ENCODE measurements around the gene RBM33.
"Not testable (repeated sequence)": the region's sequence is repeated elsewhere in the genome, so short reads cannot be mapped to it uniquely, and the experiment has no call there.

RBM33 gene

DNA sequence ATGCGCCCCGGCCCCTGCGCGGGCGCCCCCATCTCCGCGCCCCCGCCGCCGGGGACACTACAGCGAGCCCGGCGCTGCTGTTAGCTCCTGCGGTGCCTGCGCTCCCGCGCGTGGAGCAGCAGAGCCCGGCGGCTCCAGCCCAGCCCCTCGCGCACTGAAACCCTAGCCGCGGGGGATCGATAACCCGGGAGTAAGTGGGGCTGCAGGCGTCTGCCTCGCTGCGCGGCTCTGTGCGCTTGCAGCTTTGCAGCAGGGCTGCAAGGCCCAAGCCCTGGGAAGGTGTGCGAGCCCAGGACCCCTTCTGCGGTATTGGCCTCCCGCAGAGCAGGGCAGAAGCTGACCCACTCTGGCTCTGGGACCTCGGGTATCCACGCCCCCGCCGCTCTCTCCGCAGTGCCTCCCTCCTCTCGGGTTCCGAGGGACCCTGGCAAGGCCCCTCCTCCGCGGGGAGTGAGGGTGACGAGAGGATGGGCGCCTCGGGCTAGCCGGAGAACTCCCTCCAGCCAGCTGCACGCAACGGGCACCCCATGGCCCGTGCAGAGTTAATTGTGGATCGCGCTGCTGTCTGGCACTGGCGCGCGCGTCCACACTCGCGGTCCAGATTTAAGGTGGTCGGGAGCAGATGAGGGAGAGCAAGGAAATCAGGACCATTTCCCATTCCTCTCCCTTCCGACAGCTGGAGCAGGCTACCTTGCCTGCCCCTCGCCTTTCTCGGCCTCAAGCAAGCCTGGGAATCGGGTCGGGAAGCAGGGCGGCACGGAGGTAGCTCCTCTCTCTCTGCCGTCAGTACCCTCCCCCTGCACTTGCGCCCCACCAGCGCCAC is 165.7 kb downstream of the RBM33 start:
- no peak for DNase-seq (ENCODE audit: low spot score)

DNA sequence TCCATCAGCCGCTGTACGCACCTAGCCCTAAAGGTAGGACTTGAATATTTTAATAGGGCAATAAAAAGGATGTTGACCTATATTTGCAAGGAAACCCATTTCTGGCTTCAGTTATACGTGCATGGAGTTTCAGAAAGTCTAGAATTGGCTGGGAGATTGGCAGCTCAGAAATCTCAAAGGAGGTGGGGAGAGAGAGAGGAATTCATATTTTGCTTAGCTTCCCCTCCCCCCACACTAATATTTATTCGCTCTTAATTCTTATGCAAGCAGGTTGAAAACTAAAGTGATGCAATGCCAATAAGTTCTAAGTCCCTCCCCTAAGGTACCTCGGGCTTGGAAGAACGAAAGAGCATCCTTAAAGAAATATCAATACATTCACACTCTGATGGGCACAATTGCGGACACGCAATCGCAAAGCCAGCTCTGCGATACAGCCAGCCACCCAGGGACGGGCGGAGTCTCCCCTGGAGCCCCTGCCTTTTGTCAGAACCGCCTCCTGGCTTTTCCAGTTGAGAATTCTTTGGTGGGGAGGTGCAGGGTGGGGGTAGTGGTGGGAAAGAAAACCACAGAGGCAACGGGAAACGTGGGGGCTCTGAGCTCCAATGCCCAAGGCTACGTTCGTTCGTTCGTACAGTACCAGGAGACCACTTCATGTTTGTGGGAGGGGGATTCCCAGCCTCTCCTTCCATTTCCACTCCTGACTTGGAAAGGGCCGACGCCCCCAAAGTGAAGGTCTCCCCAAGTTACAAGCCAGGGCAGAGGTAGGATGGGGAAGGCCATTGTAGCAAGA is 166.5 kb downstream of the RBM33 start:
- DNase-seq (ENCODE audit: low spot score) = no peak

DNA sequence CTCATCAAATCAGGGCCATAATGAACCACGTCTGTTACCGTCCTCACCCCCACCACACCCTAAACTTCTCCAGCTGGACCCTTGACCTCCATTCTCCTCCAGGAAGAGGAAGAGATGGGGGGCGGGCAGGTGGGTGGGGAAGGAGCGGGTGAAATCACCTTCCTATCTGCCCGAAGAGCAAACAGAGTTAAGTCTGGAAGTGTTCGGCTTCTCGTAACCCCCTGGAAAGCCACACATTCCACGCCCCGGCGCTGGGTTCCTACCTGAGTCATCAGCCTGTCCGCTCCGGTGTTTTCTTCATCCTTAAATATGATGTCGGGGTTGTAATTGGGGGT is 167.1 kb downstream of the RBM33 start:
- DNase-seq (ENCODE audit: low spot score) = no peak

DNA sequence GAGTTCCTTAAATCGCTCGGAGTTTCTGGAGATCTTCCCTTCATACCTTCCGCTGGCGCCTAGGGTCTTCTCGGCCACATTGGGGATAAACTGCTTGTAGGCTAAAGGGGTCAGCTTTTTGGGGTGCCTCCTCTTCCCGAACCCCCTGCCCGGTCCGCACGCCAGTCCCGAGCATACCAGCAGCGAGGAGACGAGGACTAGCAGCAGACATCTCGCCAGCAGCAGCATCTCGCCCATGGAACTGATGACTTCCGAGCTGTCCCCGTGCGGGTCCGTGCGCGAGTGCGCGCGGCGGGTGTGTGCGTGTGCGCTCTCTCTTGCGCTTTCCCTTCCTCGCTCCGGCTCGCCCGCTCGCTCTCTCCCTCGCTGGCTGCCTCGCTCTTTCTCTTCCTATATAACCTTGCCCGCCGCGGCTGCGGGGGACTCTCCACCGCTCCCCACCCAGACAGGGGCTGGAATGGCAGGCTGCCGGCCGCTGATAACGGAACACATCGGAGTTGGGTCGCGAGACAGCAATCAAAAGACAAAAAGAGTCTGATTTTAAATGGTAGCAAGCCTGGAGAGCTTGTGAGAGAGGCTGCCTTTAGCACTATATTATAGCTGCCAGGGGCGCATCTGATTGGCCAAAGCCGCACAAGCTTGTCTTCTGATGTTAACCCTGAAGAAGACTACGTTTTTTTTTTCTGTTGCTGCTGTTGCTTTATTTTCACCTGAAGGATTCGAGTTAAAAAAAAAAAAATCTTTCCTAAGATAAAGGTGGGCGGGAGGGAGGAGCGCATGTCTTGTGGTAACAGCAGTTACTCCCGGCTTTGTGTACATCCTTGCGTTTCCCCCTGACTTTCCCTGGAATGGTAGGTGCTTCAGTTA is 167.7 kb downstream of the RBM33 start, which contains the start of gene SHH:
Gene SHH (minus strand): TSS at position 569 of the 867 bp plus-strand sequence. CDS start 341 bp downstream, at position 228.
- no peak for DNase-seq (ENCODE audit: low spot score)

DNA sequence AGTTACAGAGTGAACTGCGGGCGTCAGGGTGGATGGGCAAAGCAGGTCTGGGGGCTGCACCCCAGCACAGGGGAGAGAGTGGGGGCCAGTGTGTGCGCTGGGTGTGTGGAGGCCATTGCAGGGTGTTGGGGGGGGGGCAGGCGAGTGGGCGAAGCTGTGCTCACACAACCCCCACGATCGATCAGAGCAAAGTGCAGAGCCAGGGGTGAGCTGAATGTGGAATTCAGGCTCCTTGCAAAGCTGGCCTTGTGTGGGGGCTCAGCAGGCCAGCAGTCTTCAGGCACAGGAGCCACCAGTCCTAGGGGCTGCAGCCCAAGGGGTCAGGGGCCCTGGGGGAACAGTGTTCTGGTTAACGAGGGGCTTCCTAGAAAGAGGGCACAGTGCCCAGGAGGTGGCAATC is 168.7 kb downstream of the RBM33 start:
- DNase-seq (ENCODE audit: low spot score) = no peak

DNA sequence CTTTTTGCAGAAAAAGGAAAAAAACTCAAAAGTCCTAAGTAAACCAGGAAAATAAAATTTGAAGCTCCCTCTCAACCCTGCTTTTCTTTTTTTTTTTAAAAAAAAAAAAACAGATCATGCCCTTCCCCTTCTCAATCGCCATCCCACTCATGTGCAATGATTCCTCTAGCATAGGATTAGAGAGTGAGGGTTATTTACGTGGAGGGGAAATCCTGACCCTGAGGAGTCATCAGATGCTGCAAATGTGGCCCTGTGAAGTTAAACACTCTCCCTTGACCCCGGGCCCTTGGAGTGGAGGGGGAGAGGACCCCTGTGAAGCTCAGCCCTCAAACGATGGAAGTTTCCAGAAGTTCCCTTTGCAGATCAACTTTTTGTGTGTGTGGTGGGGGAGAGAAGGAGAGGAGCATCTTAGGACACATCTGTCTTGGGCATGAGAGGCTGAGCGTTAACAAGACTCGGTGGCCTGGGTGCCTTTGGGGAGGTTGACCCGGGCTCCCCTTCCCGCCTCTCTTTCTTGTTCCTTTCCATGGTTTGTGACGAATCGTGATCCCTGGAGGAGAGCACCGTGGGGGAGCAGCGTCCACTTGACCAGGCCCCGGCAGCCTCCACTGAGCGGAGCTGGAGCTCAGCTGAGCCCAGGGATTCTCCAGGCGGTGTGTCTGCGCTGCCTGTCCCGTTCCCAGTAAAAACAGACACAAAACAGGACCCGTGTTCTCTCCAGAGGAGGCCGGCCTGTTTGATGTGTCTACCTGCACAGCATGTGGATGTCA is 169.3 kb downstream of the RBM33 start:
- DNase-seq (ENCODE audit: low spot score) = no peak

DNA sequence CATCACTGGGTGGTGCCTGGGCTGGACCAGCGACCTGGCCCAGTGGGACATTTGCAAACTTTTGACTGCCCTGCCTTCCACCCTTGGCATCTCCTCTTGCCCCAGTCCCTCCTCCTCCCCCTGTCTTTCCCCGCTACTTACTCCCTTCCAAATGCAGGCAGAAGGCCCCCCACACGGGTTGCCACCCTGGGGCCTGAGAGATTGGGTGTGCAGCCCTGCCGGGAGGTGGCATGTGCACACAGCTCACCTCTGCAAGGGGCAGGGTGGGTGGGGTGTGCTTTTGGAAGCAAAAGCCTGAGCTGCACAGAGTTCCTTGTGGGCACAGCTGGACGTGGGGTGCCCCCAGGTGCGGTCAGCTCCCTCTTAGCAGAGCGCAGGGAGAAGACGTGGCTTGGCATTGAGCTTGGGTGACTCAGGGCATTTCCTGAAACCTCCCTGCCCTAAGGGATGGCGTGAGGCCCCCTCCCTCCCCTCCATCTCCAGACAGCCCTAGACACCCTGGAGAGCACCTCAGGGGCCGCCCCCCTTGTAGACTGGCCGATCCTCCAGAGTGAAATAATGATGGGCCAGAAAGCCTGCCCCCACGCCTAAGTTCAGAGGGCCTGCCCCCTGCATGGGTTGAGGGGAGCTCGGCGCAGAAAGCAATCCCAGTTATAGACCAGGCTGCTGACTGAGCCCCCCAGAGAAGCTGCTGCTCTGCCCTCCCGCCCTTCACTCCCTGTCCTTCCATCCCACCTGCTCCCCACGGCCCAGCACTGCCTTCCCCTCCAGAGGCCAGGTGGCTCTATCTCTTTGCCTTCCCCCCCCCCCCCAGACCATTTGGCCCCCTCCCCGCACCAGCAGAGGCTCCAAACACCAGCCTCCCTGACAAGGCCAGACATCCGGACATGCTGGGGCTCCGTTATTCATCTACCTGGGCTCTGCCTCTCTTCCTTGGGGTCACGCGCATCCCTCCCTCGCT is 170.1 kb downstream of the RBM33 start:
- no peak for DNase-seq (ENCODE audit: low spot score)

DNA sequence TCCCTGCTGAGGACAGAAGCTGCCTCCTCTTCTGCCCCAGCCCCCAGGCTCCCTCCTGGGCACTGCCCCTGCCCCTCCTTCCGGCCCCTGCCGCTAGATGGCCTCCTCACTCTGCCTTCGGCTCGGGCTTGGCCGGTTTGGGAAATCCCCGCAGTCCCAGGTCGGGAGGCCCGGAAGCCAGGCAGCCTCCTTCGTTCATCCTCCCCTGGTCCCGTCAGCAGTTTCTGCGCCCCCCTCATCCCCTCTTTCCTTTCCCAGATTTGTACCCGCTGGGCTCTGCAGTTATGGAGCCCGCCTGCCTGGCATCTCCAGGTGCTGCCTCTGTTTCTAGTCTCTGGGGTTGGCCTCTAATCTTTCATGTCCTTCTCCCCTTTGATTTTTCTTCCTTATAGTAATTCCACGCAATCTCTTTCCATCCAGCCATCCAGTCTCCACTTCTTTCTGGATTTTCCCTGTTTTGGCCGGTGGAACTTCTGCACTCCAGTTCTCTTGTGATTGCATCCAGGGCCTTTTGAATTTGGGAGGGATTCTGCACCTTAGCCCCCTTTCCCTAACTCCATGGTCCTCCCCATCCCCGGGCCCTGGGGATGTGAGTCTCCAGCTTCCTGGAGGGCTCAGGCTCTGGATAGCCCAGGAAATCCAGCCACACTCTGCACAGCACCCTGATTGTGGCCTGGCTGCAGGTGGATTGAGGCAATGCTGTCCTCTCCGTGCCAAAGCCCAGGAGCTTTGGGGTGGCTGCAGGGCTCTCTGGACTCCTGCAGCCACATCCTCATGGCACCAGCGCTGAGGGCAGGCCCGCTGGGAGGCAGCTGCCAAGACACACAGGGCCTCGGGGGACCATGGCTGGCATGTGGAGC is 171.1 kb downstream of the RBM33 start:
- no peak for DNase-seq (ENCODE audit: low spot score)

DNA sequence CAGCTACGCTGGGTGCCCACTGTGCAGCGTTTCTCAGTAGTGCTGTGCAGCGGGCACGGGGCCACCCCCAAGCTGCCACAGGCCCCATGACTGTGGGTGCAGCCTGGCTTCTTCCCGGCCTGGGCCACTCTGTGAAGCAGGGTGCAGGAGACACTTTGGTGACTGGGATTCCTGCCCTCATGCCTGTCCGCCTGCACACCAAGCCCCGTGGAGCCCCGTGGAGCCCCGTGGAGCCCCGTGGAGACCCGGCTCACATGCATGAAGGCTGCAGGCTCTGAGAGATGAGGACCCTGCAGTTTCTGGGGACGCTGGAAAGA is 171.7 kb downstream of the RBM33 start:
- no peak for DNase-seq (ENCODE audit: low spot score)

DNA sequence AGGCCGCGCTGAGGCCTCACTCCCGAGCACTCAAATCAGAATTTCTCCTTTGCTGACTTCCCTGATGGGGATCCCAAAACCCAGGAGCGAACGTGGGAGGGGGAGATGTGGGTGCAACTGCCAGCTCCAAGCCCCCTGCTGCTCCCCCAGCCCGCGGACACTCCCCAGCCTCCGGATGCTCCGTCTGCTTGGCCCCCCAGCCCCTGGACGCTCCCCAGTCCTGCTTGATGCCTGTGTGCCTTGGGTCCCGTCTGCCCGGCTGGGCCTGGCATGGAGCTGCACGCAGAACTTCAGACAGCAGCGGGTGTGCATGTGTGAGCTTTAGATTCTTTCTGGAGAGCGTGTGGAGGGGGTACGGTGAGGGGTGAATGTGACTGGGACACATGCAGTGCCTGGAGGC is 172.5 kb downstream of the RBM33 start:
- DNase-seq (ENCODE audit: low spot score) = no peak

DNA sequence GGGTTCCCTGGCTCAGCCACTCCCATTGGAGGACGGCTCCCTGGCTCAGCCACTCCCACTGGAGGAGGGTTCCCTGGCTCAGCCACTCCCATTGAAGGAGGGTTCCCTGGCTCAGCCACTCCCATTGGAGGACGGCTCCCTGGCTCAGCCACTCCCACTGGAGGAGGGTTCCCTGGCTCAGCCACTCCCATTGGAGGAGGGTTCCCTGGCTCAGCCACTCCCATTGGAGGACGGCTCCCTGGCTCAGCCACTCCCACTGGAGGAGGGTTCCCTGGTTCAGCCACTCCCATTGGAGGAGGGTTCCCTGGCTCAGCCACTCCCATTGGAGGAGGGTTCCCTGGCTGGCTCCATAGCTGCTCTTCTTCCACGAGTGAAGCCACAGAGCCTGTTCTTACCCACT is 173.1 kb downstream of the RBM33 start:
- not testable (repeated sequence) for DNase-seq (ENCODE audit: low spot score)

DNA sequence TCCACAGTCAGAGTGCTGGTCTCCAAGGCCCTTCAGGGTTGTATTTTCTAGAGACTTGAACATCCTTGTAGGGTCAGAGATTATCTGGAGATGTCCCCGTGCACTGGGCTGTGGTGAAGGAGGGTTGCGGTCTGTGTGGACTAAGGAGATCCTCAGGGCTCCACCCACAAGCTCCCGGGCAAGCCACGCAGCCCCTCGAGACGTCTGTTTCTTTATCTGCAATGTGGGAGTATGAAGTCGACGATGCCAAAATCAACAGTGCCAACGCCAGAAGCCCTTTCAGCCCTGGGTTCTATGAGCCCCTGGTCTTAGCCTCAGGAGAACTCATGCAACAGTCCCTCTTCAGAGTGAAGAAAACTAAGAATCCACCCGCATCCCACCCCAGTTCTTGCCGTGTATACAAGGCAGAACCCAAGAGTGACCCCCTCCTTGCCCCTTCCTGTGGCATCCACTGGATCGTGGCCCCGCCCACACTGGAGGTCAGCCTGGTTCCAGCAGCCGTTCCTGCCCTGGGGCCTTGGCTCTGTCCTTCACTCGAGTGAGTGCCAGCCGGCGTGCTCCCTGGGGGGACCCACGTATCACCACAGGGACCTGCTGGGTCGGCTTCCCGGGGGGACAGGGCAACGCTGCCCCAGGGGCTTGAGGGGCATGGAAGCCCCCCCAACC is 173.8 kb downstream of the RBM33 start:
- no peak for DNase-seq (ENCODE audit: low spot score)

DNA sequence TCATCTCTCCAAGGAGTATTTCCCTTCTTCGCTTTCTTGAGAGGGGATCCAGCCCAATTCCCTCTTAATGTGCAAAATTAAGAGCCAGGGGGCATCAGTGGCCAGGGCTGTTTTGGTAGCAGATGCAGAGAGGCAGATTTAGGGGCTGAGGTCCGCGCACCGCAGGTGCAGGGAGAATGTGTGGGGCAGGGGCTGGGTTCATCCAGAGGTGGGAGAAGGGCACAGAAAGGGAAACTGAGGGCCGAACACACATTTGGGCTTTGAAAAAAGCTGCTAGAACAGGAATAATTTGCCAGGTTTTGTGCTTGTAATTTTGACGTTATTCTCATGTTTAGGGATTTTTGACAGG is 174.3 kb downstream of the RBM33 start:
- no peak for DNase-seq (ENCODE audit: low spot score)

DNA sequence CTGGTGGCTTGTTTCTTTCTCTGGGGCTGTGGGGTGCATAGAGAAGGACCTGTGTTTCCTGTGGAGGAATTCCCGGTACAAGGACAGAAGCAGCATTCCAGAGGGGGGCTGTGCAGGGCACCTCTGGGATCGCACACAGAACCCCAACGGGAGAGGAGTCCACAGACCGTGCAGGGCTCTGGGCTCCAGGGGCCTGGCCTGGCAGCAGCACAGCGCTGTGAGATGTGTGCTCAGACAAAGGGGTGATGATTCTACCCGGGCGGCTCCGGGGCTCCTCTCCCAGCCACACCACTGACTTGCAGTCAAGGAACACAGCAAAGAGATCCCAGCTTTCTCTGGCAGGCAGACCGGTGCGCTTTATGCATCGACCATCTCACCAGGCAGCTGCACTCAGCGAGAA is 174.7 kb downstream of the RBM33 start:
- DNase-seq (ENCODE audit: low spot score) = no peak

DNA sequence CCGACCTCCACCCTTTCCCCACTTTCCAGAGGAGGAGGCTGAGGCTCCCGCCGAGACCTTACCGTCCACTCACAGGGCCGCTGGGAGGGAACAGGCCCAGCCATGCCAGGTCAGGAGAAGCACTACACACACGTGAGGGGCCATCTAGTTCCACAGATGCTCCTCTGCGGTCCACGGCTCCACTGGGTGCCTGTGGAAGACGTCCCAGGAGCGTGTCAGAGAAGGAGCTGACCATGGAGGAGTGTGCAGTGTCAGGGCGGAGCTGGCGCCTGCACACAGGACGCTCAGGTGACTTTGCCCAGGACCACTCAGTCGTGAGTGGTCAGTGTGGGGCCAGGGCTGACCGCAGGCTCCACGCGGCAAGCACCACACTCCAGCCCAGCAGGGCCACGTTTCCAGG is 175.8 kb downstream of the RBM33 start:
- DNase-seq (ENCODE audit: low spot score) = no peak

DNA sequence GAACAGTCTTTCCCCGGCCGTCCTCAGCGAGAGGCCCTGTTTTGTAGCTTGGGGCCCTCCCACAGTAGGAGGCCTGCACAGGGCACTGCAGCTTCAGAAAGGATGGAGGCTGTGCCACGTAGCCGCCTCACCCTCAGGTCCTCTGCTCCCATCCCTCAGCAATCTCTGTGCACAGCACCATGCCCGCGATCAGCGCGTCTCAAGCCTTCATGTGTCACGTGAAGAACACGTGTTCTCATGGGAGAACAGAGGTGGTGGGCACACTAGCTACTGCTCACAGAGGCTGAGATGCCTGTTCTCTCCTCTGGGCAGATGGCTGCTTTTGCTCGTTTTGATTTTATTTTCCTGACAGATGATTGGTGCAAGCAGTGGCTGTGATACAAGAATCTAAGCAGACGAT is 176.3 kb downstream of the RBM33 start:
- DNase-seq (ENCODE audit: low spot score) = no peak

DNA sequence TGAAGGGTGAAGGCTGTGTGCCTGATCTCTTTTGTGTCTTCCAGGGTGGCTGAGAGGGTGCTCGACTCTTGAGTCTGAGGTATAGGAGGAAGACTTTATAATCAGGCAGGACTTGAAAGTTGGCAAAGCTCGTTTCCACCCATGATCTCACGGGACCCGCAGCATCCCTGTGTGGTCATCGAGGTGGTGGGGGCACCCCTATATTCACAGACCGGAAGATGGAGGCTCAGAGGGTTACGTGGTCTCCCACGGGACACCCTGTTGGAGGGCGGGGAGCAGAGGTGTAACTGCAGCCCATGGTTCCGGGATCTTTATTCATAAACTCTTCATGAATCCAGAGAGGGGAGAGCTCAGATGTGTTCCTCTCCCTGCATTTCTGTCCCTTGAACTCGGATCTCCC is 177.4 kb downstream of the RBM33 start:
- DNase-seq (ENCODE audit: low spot score) = no peak

DNA sequence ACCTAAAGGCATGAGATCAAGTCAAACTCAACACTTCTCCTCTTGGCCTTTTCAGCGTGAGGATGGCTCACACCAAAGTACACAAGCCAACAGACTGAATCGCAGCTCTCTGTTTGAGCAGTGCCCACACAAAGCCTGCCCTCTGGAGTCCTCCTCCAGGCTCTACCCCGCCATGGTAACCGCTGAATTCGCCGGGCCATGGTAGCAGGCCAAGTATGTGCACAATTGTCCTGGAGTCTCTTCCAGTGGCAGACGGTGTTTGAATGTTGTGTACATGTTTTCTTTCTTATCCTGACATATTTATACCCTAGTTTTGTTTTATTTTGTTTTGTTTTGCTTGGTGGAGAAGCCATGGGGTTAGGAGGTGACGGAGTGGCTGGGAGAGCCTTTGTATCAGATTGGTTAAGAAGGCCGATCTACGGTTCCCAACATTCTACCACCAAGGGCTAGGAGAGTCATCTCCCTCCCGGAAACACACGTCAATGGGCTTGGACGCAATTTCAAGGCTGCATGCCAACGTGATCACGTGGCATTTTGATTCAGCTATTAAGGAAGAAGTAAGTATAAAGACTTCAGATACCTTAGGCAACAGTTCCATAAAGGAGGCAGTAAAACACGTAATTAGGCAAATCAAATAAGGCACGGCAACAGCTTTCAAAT is 179.9 kb downstream of the RBM33 start:
- DNase-seq (ENCODE audit: low spot score) = no peak

DNA sequence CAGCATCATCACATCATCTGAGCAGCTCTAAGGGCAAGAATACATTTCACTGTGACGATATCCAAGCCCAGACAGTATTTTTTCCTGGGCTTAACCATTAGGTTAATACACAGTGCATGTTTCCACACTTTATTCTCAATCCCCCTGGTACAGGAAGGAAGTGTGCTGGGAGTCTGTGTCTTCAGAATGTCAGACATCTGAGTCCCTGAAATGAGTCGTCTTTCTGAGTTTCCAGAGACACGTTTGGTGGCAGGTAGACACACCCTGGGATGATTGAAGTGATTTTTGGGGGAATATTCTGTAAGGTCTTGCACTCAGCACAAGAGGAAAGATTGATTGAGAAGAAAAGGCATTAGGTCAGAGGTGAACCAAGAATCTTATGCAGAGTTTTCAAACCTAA is 180.9 kb downstream of the RBM33 start:
- DNase-seq (ENCODE audit: low spot score) = no peak
